A549 treated with ZK216348 at 1 μM for 4 hours (cell line): Measurements from ENCODE around the gene RAD50. TPM values are rescaled to one million over a fixed set of nuclear protein-coding genes. Genes with fewer than 3 reads are reported as not detected.

Experiments used
- total RNA-seq: library from RNA; stranded (reverse); fragments of 200-300 nt; extraction: Qiagen RNA extraction; gene quantifications from 5 replicates; pipeline ENCODE4 v1.2.3, GENCODE V29; 2022; ENCODE audit warnings: low read depth

Gene RAD50
- 19.4 to 47.1 TPM (median 33.8 TPM) in 5 replicates for total RNA-seq

GRCh38 chr5:132556763-132557477 lies at the start of gene RAD50:
RAD50 (plus strand) TSS chr5:132556977; CDS start chr5:132557325, 348 bp downstream.

GRCh38 chr5:132543472-132544201 lies 13.1 kb upstream of the RAD50 start, which contains the start of gene IL5:
IL5 (minus strand) TSS chr5:132543522; CDS start chr5:132543478, 44 bp downstream.

DNA sequence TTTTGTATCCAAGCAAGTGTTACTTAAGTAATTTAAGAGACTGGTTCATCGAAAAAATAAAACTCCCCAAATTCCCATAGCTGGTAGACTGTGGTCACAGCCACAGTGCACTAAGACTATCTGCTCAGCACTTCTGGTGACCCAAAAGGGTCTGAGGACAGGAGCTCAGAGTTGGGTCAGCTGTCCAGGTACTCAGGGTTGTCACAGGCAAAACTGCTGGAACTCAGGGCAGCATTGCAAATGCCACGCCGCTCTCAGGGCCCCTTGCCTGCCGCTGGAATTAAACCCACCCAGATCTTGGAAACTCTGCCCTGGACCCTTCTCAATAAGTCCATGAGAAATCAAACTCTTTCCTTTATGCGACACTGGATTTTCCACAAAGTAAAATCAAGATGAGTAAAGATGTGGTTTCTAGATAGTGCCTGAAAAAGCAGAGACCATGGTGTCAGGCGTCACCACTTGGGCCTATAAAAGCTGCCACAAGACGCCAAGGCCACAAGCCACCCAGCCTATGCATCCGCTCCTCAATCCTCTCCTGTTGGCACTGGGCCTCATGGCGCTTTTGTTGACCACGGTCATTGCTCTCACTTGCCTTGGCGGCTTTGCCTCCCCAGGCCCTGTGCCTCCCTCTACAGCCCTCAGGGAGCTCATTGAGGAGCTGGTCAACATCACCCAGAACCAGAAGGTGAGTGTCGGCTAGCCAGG lies 101.1 kb downstream of the RAD50 start, which contains the start of gene IL13:
Gene IL13 (plus strand): TSS at position 498 of the 705 bp plus-strand sequence. CDS start 14 bp downstream, at position 512.

DNA sequence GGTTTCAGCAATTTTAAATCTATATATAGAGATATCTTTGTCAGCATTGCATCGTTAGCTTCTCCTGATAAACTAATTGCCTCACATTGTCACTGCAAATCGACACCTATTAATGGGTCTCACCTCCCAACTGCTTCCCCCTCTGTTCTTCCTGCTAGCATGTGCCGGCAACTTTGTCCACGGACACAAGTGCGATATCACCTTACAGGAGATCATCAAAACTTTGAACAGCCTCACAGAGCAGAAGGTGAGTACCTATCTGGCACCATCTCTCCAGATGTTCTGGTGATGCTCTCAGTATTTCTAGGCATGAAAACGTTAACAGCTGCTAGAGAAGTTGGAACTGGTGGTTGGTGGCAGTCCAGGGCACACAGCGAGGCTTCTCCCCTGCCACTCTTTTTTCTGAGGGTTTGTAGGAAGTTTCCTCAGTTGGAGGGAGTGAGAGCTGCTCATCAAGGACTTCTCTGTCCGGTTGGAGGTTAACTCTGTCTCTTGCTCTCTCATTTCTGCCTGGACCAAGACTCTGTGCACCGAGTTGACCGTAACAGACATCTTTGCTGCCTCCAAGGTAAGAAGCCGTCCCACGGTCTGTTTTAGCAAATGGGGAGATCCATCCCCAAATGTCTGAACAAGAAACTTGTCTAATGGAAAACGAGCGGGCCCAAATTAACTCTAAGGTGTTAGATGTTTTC lies 117.3 kb downstream of the RAD50 start, which contains the start of gene IL4:
Gene IL4 (plus strand): TSS at position 51 of the 692 bp plus-strand sequence. CDS start 62 bp downstream, at position 113.

Other genes with a start within 250 kb of the RAD50 start
- 32.8 to 41.0 TPM (median 38.3 TPM) in 5 replicates for gene SLC22A5, start 187.3 kb upstream of the RAD50 start, total RNA-seq
- 24.7 to 35.2 TPM (median 33.1 TPM) in 5 replicates for gene IRF1, start 66.2 kb upstream of the RAD50 start, total RNA-seq
- gene IL5, start 13.5 kb upstream of the RAD50 start, total RNA-seq = not detected in 5 replicates
- gene IL13, start 101.2 kb downstream of the RAD50 start, total RNA-seq = 0.13 TPM in 1 of 5 replicates, not detected in the others
- gene IL4, start 117.0 kb downstream of the RAD50 start, total RNA-seq = not detected in 5 replicates
- 8.1 to 16.4 TPM (median 9.7 TPM) in 5 replicates for gene KIF3A, start 180.6 kb downstream of the RAD50 start, total RNA-seq
- 0.06 to 0.09 TPM in 2 of 5 replicates, not detected in the others for gene CCNI2, start 190.4 kb downstream of the RAD50 start, total RNA-seq
- 16.5 to 23.3 TPM (median 20.8 TPM) in 5 replicates for gene SEPTIN8, start 220.3 kb downstream of the RAD50 start, total RNA-seq